ENCODE data around the gene LRRC19.
A peak's percentile ranks its signal among the peaks of the same experiment; 100 is the strongest.

LRRC19 gene, protein sequence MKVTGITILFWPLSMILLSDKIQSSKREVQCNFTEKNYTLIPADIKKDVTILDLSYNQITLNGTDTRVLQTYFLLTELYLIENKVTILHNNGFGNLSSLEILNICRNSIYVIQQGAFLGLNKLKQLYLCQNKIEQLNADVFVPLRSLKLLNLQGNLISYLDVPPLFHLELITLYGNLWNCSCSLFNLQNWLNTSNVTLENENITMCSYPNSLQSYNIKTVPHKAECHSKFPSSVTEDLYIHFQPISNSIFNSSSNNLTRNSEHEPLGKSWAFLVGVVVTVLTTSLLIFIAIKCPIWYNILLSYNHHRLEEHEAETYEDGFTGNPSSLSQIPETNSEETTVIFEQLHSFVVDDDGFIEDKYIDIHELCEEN

DNA sequence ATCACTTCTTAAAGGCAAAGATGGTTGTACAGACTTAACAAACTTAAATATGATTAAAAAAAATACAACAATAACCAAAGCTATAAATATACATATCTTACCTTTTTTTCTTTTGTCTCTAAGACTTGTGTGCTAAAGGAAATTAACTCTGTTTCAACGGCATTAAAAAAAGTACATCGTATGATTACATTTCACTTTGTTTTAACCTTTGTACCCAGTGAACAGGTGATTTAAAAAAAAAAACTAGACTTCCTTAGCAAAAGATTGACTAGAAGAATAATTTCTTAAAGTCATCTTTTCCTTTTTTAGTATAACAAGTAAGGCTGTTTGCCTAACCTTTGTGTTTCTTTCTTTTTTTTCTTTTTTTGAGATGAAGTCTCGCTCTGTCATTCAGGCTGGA, at the start of gene LRRC19:
Gene LRRC19 (minus strand): TSS at position 182 of the 400 bp plus-strand sequence. CDS start 5,978 bp downstream, outside the sequence.
- DNase-seq (ENCODE audit: low read depth) = no peak

DNA sequence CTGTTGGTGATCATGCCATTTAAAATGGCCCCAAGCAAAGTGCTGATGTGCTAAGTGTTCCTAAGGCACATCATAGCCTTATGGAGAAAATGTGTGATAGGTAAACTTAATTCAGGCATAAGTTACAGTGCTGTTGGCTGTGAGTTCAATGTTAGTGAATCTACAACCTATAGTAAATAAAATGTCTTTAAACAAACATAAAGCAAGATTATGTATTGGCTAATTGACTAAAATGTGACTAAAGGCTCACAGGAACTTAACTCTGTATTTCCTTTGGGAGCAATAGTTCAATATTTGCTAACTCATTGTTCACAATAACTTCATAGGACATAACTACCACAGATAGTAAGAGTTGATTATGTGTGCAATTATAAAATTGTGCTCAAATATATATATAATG, 49.4 kb upstream of the LRRC19 start:
- no peak for DNase-seq (ENCODE audit: low read depth)

DNA sequence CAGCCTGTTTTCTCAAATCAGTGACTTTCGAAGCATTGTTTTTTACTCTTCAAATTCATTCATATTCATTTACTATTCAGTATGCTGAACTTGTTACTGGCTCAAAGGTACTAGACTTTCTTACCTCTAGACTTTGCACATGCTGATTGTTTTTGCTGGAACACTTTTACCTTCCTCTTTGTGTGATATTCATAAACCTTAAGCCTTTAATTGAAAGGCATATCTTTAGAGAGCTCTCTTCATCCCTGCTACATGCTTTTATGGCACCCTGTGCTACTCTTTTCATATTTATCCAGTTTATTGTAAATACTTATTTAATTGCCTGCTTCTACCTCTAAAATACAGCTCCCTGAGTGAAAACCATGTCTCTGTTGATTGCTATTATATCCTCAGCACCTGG, 48.7 kb upstream of the LRRC19 start:
- no peak for DNase-seq (ENCODE audit: low read depth)

DNA sequence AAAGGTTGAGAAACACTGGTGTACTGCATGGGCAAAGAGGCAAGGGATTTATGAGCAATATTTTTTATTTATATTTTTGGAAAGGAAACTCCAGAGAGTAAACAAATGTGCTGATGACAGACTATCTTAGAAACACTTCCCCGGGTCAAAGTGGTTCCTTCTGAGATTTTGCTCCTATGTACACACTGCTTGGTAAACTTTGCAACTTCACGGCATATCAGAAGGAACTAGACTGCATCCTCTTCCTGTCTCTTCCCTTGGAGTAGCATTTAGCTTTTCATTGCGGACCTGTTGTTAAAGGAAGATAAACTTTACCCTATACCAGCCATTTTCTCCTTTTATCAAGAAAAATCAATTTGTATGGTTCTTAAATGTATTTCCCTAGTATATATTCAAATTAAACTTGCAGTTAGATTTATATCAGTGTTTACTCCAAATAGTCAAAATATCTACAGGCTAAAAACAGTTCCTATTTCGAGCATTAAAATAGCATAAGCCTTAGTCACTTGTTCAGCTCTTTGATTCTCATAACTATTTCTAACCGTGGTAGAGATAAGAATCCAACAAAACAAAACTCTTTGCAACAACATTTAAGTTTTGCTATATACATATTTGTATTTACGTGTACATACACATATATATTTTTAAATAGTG, 48.0 kb upstream of the LRRC19 start:
- no peak for DNase-seq (ENCODE audit: low read depth)

DNA sequence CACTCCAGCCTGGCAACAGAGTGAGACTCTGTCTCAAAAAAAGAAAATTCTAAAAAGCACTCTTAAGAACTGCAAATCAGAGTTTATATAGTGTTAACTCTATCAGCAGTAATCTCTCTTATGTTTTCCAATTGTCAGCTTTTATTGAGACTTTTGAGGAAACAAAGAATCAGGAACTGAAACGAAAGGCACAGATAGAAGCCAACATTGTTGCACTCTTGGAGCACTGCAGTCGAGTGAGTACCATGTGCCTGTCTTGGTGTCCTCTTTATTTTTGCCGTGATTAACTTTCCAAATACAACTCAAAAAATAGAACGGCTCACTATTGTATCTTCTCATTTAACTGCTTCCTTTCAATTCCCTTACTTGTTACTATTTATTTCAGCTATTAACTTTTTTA, 41.7 kb upstream of the LRRC19 start:
- no peak for DNase-seq (ENCODE audit: low read depth)

DNA sequence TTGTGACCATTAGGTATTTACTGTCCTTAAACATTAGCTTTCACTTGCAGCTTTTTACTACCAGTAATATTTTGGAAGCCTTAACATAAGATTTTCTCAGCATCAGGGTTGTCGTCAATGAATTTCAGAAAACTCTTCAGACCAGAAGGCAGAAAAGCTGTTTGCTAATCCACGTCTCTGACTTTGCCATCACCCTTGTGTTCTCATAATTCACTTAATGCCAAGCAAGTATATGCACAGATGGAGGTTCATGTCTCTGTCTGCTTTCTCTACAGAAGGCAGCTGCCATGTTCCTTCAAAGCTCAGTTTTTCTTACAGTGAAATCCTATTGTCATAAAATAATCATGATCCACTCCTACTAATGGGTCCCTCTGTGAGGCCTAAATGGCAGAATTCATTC, 37.7 kb upstream of the LRRC19 start:
- no peak for DNase-seq (ENCODE audit: low read depth)

DNA sequence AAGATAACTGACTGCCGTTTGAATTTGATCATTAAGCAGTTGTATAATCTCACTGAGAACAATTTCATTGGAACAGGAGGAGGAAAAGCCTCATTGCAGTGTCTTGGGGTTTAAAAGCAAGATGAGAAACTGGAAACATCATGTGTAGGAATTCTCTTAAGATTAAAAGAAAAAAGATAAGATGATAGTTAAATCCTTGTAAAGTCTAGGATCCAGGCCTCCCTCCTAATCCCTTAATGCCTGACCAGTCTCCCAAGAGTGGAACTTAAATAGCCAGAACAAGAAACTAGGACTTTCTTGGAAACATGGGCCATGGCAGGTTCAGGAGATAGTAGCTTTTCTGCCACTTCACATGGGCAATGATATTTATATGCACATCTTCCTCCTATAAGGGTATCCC, 37.0 kb upstream of the LRRC19 start:
- DNase-seq (ENCODE audit: low read depth) = no peak

DNA sequence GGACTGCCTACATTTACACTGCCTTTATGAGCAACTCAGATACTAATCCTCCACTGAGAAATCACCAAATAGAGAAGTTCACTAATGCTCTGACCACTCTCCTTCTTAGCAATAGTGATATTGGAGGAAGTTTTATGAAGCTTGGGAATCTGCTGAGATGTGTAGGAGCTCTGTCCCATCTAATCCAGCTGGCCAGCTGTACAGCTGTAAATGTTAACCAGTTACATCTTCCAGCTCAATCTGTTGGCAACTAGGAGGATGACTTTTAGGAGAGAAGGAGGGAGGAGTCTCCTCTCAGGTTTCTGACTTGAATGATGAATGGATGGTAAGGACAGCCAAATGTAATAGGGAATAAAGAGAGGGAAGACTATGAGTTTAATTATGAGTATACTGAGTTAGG, 36.3 kb upstream of the LRRC19 start:
- no peak for DNase-seq (ENCODE audit: low read depth)

DNA sequence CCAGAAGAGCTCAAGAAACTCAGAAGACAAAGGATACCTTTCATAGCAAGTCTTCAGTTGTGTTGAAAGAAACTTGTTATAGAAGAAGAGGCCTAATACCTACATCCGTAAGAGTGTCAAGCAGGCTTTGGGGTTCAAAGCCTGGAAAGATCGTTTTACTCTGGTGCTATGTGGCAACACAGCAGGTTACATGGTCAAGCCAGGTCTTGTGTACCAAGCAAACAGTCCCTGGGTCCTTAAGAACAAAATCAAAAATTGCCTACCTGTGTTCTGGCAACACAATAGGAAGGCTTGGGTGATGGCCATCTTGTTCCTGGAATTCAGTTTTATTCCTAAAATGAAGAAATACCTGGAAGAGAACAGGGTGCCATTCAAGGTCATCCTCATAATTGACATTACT, 32.0 kb upstream of the LRRC19 start:
- DNase-seq (ENCODE audit: low read depth) = no peak

DNA sequence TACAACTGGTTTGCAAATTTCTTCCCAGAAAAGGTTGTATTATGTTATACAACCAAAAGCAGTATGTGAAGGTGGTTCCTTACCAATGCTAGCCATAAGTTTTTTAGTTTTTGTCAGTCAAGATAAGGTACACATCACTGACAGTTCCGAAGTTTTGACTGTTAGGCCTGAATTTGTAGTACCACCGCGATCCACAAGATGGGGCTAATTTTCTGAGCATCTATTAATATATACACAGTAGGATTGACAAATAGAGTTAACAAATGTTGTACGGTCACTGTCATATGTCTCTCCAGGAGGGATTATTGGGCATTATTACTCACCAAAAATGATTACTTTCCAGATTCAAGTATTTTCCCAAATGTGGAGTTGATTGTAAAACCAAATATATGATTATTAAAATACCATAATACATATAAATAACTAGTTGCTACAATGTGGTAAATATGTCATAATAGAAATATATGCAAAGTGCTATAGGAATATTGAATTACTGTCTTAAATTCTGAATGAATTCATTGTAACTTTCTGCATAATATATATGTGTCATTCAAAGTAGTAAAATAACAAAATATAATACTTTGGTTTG, 28.4 kb upstream of the LRRC19 start:
- DNase-seq (ENCODE audit: low read depth) = peak; percentile 13

DNA sequence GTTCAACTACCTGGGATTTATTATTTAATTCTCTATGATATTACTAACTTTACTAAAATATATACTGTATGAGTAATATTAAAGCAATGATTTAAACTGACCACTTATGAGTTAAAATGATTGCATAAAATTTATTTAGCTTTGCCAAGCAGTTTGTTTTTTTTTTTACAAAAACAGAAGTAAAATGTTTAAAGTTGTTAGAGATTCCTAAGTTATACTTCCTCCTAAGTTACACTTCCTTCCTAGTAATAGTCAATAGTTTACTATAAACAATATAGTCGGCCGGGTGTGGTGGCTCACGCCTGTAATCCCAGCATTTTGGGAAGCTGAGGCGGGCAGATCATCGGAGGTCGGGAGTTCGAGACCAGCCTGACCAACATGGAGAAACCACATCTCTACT, 23.7 kb upstream of the LRRC19 start:
- DNase-seq (ENCODE audit: low read depth) = no peak

DNA sequence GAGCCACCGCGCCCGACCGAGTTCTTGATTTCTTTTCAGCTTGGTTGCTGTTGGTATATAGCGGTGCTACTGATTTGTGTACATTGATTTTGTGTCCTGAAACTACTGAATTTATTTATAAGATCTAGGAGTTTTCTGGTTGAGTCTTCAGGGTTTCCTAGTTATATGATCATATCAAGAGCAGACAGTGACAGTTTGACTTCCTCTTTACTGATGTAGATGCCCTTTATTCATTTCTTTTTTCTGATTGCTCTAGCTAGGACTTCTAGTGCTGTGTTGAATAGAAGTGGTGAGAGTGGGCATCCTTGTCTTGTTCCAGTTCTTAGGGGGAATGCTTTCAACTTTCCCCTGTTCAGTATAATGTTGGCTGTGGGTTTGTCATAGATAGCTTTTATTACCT, 17.4 kb upstream of the LRRC19 start:
- no peak for DNase-seq (ENCODE audit: low read depth)

DNA sequence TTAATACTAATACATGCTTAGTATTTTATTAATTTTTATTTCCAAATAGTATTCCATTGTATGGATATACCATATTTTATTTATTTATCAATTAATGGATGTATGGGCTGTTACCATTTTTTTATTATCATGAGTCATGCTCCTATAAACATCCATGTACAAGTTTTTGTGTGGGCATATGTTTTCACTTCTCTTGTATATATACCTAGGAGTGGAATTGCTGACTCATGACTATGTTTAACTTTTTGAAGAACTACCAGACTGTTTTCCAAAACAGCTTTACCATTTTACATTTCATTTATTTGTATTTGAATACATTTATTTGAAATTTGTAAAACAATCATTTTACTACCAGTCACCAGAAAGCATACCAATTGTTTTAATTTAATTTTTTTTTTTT, 14.1 kb upstream of the LRRC19 start:
- DNase-seq (ENCODE audit: low read depth) = no peak

DNA sequence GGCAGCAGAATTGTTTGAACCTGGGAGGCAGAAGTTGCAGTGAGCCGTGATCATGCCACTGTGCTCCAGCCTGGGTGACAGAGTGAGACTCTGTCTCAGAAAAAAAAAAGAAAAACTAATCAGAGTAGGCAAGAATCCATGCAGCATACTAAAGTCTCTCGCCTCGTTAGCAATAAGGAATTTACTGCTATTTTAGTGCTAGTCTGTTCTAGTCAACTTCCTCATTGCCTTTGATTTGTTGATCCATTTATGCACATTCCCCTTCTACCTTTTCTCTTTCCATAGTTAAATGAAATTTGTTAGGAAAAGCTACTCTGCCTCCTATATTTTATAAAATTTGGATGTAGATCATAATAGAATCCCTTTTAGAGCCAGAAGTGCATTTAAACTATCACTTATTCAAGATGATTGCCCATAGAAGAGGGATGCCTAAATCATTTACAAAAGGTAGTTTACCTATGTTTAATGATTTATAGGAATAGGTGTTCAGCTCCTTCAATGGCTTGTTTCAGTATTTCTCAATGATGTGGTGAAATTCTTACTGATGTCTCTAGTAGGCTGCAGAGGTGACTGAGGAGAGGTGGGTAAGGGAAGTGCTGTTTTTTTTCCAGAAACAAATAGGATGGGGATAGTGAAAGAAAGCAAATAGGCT, 1.9 kb downstream of the LRRC19 start:
- no peak for DNase-seq (ENCODE audit: low read depth)

DNA sequence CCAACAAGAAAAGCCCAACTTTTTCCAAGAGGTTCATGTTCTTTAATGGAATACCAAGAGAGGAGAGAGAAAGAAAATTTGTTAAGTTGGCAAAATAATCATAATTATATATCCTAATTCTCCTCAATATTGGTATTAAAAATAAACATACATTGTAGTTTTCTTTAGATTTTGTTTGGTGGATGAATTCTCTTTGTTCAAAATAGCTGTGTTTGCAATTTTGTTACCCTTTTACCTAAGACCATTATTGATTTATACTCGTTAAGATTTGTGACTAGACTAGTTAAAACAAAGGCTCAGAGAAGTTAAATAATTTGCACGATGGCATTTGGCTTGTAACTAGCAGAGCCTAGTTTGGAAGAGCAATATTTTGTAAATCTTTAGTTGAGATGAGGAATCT, 9.7 kb downstream of the LRRC19 start:
- DNase-seq (ENCODE audit: low read depth) = no peak

DNA sequence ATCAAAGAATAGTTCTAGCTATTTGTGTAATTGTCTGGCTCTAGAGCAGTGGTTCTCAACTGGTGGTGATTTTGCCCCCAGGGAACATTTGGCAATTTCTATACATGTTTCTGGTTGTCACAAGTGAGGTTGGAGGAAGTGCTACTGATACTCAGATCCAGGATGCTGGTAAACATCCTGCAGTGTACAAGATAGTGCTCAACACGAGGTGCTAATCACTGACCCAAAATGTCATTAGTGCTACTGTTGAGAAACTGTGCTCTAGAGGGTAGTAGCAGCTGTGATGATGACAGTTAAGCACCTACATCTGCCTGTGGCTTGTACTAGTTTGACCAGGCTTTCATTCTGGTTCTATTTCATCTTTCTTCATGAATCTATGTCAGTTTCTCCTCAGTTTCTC, 22.1 kb downstream of the LRRC19 start:
- no peak for DNase-seq (ENCODE audit: low read depth)

DNA sequence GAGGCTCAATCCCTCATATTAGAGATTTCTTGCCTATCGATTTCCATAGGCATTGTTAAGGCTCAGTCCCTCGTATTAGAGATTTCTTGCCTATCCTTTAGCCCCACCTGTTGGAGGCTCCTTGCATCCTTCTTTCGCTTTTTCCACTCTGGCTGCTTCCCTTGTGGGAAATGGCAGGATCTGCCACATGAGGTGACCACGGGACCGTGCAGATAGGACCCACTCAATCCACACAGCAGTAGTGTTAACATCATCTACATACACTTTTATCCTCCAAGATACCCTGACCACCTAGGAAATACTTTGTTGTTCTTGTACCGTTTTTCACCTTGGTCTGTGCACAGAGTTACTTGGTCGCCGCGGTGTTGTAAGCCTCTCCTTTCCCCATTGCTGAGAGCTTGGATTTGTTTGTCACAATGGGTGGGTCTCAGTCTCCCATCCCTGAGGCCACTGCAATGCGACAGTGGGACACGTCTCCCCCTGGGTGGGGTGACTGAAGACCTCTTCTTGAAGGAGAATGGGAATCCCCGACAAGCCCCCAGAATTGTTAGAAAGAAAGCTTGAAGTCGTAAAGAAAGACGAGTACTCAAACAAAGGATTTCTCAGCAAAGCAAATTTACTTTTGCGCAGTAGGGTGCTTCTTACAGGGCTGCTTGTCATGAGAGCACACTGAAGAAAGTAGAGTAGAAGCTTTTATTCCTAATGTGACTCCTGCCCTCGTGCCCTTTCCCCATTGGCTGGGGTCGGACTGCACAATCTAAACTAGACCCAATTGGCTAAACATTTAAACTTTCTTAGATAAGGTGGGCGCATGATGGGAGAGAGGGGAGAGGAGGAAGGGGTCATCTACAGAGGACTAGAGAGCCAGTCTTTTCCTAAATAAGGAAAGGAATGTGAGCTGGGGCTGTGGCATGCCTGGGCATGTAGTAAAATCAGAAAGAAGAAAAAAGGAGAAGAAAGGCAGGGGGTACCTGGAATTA, 29.5 kb downstream of the LRRC19 start:
- DNase-seq (ENCODE audit: low read depth) = no peak

DNA sequence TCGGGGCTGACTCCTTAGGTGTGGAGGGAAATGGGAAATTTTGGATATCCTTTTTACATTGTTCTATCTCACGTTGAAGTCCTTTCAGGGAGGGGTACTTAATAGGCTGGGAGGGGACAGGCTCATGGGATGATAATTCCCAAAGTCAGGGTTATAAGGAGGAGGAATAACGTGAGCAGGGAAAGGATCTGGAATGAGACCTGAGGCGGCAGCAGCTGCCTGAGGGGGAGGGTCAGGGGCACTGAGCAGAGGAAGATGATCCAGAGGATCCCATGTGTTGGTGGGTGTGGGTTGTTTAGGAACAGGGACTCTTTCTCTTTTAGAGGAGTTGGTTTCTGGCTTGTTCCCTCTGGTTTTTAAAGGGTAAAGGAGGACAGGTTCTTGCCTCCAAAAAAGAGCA, 30.5 kb downstream of the LRRC19 start:
- no peak for DNase-seq (ENCODE audit: low read depth)

DNA sequence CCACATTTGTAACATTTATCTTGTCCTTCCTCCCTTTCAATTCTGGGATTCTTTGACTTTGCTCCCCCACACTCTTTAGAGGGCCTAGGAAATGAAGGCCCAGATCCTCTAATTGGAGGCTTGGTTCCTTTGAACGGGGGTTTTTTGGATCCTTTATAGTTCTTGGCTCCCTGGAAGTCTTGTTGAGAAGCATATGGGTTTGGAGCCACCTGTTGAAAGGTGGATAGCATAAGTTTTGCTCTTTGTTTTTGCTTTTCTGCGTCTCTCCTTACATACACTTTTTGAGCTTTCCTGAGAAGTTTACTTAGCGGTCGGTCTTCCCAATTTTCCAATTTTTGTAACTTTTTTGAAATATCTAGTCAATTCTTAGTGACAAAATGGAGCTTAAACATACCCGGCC, 31.5 kb downstream of the LRRC19 start:
- no peak for DNase-seq (ENCODE audit: low read depth)

DNA sequence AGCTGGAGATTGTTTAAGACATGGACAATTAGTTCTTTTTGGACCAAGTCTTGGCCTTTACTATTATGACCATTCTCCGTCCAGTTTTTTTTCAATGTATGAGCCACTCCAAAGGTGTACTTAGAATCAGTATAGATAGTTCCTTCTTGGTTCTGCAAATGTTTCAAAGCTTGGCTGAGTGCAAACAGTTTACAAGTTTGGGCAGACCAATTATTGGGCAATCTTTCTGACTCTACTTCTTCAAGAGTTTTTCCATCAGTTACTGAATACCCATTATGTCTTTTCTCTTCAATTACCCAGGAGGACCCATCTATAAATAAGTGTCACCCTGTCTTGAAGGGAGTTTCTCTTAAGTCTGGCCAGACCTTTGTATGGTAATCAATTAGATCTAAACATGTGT, 33.8 kb downstream of the LRRC19 start:
- no peak for DNase-seq (ENCODE audit: low read depth)

DNA sequence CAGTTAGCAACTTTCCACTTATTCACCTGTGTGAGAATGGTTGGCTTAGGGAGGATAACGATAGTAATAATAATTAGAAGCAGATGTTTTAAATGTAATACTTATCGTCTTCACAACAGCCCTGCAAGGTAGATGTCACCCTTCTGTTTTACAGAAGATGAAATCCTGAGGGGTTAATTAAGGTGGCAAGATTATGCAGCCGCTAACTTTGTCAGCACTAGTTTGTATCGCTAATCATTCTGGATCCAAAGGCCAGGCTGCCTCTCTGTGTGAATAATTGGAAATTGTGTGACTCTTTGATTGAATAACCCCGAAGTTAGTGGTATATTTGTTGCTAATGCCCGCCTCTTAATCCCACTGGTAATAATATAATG, 48.6 kb downstream of the LRRC19 start:
- no peak for DNase-seq (ENCODE audit: low read depth)

Measured in HS-5 (cell line).